GM18505 (cell line): Measurements from ENCODE around the gene ATP2A1.
"Not testable (repeated sequence)": the region's sequence is repeated elsewhere in the genome, so short reads cannot be mapped to it uniquely, and the experiment has no call there.

ENCODE experiments used
- ATAC-seq: cut with Tn5 transposase; IDR thresholded peaks from one replicate; pipeline ENCODE4 v1.9.1; 2021; ENCODE audit not compliant: unreplicated experiment
- POLR2A ChIP-seq: IDR thresholded peaks from 4 replicates; pipeline ENCODE4 v1.6.1; 2011; ENCODE audit warnings: borderline replicate concordance; ENCODE audit not compliant: insufficient read depth, insufficient read length; ENCODE audit errors: extremely low read depth

Gene ATP2A1

DNA sequence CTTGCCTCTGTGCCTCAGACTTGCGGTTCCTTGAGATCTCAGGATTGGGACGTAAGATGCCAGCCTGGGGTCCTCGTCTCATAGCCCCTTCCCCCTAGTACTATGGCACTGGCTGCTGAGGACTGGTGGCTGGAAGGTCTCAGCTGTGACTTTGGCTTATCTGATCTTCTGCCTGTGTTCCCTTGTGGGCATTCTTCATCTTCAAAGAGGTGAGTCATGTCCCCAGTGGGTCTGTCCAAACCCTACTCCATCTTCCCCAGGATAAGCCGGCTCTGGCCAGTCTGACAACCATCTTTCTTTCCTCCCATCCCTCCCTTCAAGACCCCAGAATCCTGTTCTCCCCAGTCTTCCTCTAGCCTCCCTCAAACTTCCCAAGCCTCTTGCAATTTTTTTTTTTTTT lies 57.1 kb downstream of the ATP2A1 start:
- TF ChIP-seq POLR2A, result no peak
- no peak for ATAC-seq

DNA sequence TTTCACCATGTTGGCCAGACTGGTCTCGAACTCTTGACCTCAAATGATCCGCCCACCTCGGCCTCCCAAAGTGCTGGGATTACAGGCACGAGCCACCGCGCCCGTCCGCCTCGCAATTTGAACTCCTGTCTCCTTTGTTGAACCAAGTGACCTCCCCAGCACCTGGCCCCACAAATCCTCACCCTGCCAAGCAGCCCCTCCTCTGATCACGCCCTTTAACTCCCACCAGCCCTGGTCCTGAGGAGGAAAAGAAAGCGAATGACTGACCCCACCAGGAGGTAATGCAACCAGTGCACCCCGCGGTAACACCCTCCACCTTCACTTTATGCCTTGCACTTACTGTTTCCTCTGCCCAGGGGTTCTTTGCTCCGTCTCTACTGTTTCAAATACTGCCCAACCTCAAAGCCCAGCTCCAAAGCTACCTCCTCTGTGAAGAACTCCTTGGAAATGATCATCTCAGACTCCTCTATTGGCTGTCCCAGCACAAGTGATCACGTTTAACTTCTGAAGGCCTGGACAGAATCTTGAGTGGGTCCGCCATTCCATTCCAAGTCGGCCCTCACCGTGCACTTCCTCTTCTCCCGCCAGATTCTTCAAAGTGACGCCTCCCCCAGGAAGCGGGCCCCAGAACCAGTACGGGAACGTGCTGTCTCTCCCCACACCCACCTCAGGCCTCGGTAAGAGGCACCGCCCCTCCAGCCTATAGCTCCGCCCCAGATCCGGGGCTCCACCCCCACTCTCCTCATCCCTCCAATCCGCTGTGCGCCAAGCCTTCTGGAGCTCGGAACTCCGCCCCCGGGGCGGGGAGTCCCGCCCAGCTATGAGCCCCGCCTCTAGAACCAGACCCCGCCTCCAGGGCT lies 57.9 kb downstream of the ATP2A1 start:
- peak; percentile 74 for ATAC-seq
- no peak for TF ChIP-seq POLR2A

DNA sequence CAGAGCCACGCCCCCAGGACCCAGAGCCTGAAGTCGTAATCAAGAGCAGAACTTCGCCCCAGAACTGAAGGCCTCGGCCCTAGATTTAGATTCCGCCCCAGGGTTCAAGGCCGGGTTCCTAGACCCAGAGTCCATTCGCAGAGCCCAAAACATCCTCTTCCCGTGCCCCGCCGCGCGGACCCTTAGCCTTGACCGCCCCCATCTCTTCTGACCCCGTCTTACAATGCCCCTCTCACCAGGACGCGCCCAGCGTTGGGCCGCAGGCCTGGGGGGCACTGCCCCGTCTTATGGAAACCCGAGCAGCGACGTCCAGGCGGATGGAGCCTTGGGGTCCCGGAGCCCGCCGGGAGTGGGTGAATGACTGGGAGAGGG lies 58.5 kb downstream of the ATP2A1 start:
- no peak for TF ChIP-seq POLR2A
- no peak for ATAC-seq

DNA sequence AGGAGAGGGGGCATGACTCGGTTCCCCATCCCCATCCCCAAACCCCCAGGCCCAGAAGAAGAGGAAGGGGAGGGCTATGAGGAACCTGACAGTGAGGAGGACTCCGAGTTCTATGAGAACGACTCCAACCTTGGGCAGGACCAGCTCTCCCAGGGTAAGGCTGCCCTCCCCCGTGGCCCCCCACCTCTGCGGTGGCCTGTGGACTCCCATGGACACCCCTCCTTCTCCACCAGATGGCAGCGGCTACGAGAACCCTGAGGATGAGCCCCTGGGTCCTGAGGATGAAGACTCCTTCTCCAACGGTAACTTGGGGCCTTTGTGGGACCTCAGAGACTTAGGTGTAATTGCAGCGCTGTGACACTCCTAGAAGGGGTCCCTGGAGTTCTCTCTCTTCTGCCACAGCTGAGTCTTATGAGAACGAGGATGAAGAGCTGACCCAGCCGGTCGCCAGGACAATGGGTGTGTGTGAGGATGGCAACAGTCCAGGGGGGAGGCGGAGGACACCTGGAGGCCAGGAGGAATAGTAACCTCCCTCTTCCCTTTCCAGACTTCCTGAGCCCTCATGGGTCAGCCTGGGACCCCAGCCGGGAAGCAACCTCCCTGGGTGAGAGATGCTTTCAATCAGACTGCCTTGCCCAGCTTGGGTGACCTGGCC lies 59.1 kb downstream of the ATP2A1 start:
- TF ChIP-seq POLR2A, result no peak
- no peak for ATAC-seq

DNA sequence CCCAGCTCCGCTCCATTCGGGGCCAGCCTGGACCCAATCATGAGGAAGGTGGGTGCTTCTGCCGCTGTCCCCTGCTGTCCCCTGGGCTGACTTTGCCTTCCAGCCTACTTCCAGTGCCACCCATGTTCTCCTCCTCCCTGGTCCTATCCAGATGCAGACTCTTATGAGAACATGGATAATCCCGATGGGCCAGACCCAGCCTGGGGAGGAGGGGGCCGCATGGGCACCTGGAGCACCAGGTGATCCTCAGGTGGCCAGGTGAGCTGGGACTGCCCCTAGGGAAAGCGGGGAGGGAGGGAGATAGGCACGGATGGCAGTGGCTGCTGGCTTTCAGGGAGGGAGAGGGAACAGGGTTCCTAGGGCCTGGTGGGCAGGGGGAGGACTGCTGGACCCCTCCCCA lies 60.4 kb downstream of the ATP2A1 start:
- no peak for ATAC-seq
- no peak for TF ChIP-seq POLR2A

DNA sequence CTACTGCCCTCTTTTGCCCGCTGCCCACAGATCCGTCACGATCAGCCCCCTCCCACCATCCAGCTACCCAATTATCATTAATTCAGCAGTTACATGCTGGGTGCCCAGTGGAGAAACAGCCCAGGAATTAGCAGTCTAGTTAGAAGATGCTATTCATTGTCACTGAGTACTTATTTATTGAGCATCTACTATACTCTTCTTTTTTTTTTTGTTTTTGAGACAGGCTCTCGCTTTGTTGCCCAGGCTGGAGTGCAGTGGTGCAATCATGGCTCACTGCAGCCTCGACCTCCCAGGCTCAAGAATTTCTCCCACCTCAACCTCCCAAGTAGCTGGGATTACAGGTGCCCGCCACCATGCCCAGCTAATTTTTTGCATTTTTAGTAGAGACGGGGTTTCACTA lies 61.5 kb downstream of the ATP2A1 start:
- not testable (repeated sequence) for ATAC-seq

DNA sequence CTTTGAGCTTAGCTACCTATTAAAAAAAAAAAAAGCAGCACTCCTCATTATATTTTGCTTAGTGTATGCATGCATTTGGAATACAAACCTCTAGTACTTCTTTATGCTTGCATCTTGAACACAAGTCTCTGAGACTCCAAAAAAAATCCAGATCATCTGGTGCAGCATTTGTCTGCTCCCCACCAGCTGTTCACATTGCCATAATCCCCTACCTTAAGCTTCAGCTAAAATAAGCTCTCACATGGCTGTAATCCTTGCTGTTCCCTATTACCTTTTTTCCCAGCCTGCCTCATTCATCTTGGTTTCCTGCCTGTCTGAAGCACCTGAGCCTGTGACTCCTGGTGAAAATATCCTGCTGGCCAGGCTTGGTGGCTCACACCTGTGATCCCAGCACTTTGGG lies 65.0 kb downstream of the ATP2A1 start:
- ATAC-seq, result no peak
- TF ChIP-seq POLR2A, result no peak

DNA sequence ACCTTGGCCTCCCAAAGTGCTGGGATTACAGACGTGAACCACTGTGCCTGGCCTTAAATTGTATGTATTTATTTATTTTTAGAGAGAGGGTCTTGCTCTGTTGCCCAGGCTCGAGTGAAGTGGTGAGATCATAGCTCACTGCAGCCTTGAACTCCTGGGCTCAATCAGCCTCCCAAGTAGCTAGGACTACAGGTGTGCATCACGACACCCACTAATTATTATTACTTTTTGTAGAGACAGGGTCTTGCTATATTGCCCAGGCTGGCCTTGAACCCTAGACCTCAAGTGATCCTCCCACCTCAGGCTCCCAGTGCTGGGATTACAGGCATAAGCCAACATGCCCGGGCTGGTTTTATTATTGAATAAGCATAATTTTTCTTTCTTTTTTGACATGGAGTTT lies 68.4 kb downstream of the ATP2A1 start:
- no peak for ATAC-seq
- no peak for TF ChIP-seq POLR2A

DNA sequence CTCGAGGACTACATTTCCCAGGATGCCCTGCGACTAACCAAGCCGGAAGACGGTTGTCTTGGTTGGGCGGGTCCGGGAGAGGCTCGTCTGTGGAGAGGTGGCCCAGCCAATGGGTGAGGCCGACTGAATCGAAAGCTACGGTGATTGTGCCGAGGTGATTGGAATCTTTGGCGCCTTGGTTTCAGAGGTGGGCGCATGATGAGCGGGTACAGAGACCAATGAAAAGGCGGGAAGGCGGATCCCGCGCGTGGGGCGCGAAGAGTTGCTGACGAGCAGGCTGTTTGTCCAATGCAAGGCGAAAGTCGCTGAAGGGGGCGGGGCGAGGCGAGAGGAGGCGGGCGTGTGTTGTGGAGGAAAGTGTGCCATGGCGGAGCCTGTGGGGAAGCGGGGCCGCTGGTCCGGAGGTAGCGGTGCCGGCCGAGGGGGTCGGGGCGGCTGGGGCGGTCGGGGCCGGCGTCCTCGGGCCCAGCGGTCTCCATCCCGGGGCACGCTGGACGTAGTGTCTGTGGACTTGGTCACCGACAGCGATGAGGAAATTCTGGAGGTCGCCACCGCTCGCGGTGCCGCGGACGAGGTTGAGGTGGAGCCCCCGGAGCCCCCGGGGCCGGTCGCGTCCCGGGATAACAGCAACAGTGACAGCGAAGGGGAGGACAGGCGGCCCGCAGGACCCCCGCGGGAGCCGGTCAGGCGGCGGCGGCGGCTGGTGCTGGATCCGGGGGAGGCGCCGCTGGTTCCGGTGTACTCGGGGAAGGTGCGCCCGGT lies 72.5 kb downstream of the ATP2A1 start, which contains the start of gene NFATC2IP:
TSS of gene NFATC2IP (plus strand) at position 290 of the 762 bp plus-strand sequence. CDS start at position 365, 75 bp downstream.
- ATAC-seq, result peak; percentile 91

DNA sequence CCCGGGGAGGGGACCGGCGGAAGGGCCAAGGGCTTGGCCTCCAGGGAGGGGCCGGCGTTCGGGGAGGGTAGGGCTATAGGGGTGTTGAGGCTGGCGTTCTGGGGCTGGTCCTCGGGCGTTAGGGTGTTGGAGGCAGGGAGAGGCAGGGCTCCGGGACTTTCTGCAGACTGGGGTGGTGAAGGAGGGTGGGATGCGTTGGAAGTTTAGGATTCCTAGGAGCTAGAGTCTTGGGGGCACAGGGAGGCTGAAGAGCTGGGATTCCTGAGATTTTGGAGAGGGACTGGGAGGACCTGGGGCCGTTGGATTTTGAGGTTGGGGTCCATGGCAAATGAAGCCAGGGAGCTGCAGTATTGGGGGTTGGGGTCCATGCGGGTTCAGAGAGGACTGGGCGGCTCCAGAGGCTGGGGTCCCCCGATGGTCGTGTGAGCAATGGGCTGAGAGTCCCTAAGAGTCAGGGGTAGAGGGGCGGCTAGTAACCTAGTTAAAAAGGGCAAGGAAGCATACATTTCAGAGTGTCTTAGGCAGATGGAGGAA lies 73.2 kb downstream of the ATP2A1 start:
- TF ChIP-seq POLR2A, result no peak
- ATAC-seq, result no peak

More for the DNA sequence above, 72.5 kb downstream of the ATP2A1 start, which contains the start of gene NFATC2IP:
- TF ChIP-seq POLR2A, result peak; percentile 87
